Kidney (tissue), 14 donors: Measurements from ENCODE around the gene CELF1. TPM values are rescaled to one million over a fixed set of nuclear protein-coding genes. Genes with fewer than 3 reads are reported as not detected.

Experiments
- DNase-seq, 5 donors: peaks; one replicate each; pipeline ENCODE4 v3.0.0-alpha.2; 2013 to 2020
- FAIRE-seq: peaks from 2 replicates; lab custom pipeline; 2012; peaks lifted over from hg19 to GRCh38; lab: Jason Lieb, UNC
- H3K27ac ChIP-seq, 2 donors: one replicate each; pipeline ENCODE4 v1.7.0; 2013; ENCODE audit warnings: low read depth in 2 of 2, low read length in 2 of 2, inconsistent platforms in 1 of 2
- H3K27me3 ChIP-seq: one replicate; pipeline ENCODE4 v1.7.1; 2013; ENCODE audit warnings: low read length, inconsistent platforms; ENCODE audit not compliant: control insufficient read depth, insufficient read depth
- H3K36me3 ChIP-seq, 3 donors: one replicate each; pipeline versions ENCODE4 v1.7.0 to v1.7.1; 2013; ENCODE audit warnings: low read length in 3 of 3, control low read depth in 1 of 3, inconsistent platforms in 1 of 3; ENCODE audit not compliant: insufficient read depth in 3 of 3, control insufficient read depth in 2 of 3
- H3K4me1 ChIP-seq, 3 donors: one replicate each; pipeline versions ENCODE4 v1.7.0 to v1.7.1; 2013; ENCODE audit warnings: low read length in 3 of 3, inconsistent platforms in 1 of 3, low read depth in 1 of 3; ENCODE audit not compliant: control insufficient read depth in 2 of 3, insufficient read depth in 2 of 3
- H3K4me3 ChIP-seq, 3 donors: one replicate each; pipeline versions ENCODE4 v1.7.0 to v1.8.1; 2013; ENCODE audit warnings: low read length in 3 of 3, control low read depth in 1 of 3, inconsistent platforms in 1 of 3
- H3K9ac ChIP-seq, 3 donors: one replicate each; pipeline versions ENCODE4 v1.7.0 to v1.7.1; 2013; ENCODE audit warnings: low read length in 3 of 3, control low read depth in 1 of 3, inconsistent platforms in 1 of 3
- H3K9me3 ChIP-seq, 3 donors: one replicate each; pipeline versions ENCODE4 v1.7.0 to v1.7.1; 2013; ENCODE audit warnings: low read length in 3 of 3, control low read depth in 1 of 3, inconsistent platforms in 1 of 3; ENCODE audit not compliant: control insufficient read depth in 2 of 3, insufficient read depth in 1 of 3
- CTCF ChIP-seq: IDR thresholded peaks from 3 replicates; pipeline ENCODE4 v1.5.1; 2012; ENCODE audit warnings: mild to moderate bottlenecking, moderate library complexity, borderline replicate concordance; ENCODE audit not compliant: insufficient read depth; ENCODE audit errors: extremely low read depth
- intact Hi-C: fragments of 100-400 bp; cut with DNase I; formaldehyde crosslinking; loops from one replicate; pipeline ENCODE4 v1.11.1; 2022
- polyA plus RNA-seq: library from polyadenylated mRNA; stranded (reverse); fragments of 350-450 nt; fragmentation: Illumina TruSeq; extraction: RNeasy Lipid Tissue Mini Kit (QIAGEN cat#74804); gene quantifications from one replicate; pipeline ENCODE4 v1.2.3, GENCODE V29; 2014; ENCODE audit warnings: low read depth, low replicate concordance; ENCODE audit not compliant: insufficient read depth
- total RNA-seq: library from RNA; stranded (reverse); fragmentation: NEBNext Ultra II Directional; extraction: Animal tissue kit (Norgen Biotek cat#: 25700); gene quantifications from one replicate; pipeline ENCODE4 v1.2.1, GENCODE V29; 2021
- donor health status: control.
- donor health status: control.
- donor health status: control.
- donor health status: control.
- donor health status: control.
- donor health status: DM: yes; HTN: yes; CAD: no.
- donor health status: Normal renal cell carcinoma (clear cell type).

The CELF1 gene
- total and polyA plus RNA-seq, 2 donors from 2014 or later: 30.8 to 115 TPM

GRCh38 chr11:47592970-47593369 is 40.0 kb upstream of the CELF1 start:
- Histone ChIP-seq H3K4me3 (no peak overlapping the region), H3K36me3 (no peaks in the 10 kb centered on the region), H3K27me3 (peaks cover 3% of the 10 kb centered on the region), H3K27ac (no peak overlapping the region), H3K9ac (no peak overlapping the region), H3K4me1 (peaks cover 0 to 2% (median 0%) of the 10 kb centered on the region in 3 donors), H3K9me3 (no peaks in the 10 kb centered on the region)
- intact Hi-C loops: no loop called here
- DNase-seq (no peak), FAIRE-seq (no peak)
- no peak for TF ChIP-seq CTCF

GRCh38 chr11:47592251-47592650 is 39.3 kb upstream of the CELF1 start:
- TF ChIP-seq CTCF: no peak
- no peaks in the 10 kb centered on the region for H3K36me3 ChIP-seq
- no peaks in the 10 kb centered on the region for H3K9me3 ChIP-seq
- peaks cover 3% of the 10 kb centered on the region for H3K27me3 ChIP-seq
- H3K9ac ChIP-seq: no peak overlapping the region
- intact Hi-C loops: no loop called here
- no peak overlapping the region for H3K4me3 ChIP-seq
- peaks cover 0 to 2% (median 0%) of the 10 kb centered on the region in 3 donors for H3K4me1 ChIP-seq
- FAIRE-seq (no peak), DNase-seq (peak in 2 of 5 donors; percentile 11 to 27)
- H3K27ac ChIP-seq: no peak overlapping the region

- H3K9ac ChIP-seq: no peak overlapping the region
- H3K36me3 ChIP-seq: no peaks in the 10 kb centered on the region
- H3K27me3 ChIP-seq: peaks cover 3% of the 10 kb centered on the region
- no peak for TF ChIP-seq CTCF
- intact Hi-C loops: no loop called here
- no peak for FAIRE-seq
- H3K27ac ChIP-seq: no peak overlapping the region
- peak in 4 of 5 donors; percentile 72 to 84 (median 76) for DNase-seq
- no peaks in the 10 kb centered on the region for H3K9me3 ChIP-seq
- H3K4me1 ChIP-seq: peaks cover 0 to 2% (median 0%) of the 10 kb centered on the region in 3 donors
- H3K4me3 ChIP-seq: no peak overlapping the region
Observed at GRCh38 chr11:47591764-47592163, 38.8 kb upstream of the CELF1 start.
